Ureter (tissue), 1 donor: ENCODE results near the gene ELP1. TPM values are rescaled to one million over a fixed set of nuclear protein-coding genes. Genes with fewer than 3 reads are reported as not detected.

Source experiments
- total RNA-seq: library from RNA; stranded (reverse); gene quantifications from one replicate; pipeline ENCODE4 v1.2.4, GENCODE V29; 2023
- donor health status: DM: yes; HTN: yes; CAD: no.

ELP1 gene
- total RNA-seq, 1 donor from 2014 or later, result 24.2 TPM

Other genes with a start within 250 kb of the ELP1 start
- 0.16 TPM for gene ACTL7B, start 78.1 kb downstream of the ELP1 start, total RNA-seq
- not detected for gene ACTL7A, start 71.9 kb downstream of the ELP1 start, total RNA-seq
- 23.5 TPM for gene ABITRAM, start 276 bp upstream of the ELP1 start, total RNA-seq
- gene CTNNAL1, start 79.4 kb upstream of the ELP1 start, total RNA-seq, result 19.9 TPM
- gene TMEM245, start 185.8 kb upstream of the ELP1 start, total RNA-seq, result 67.7 TPM
- gene FRRS1L, start 233.1 kb upstream of the ELP1 start, total RNA-seq, result 11.0 TPM